ENCODE measurements around the gene MRGPRX2. TPM values are rescaled to one million over a fixed set of nuclear protein-coding genes. Genes with fewer than 3 reads are reported as not detected.

Gene MRGPRX2
- total RNA-seq, 4 donors from 2014 or later, result 0.45 TPM; not detected in 3

- WGBS, result 95% methylated on average over 2 of the region's 2 CpGs
- H3K4me1 ChIP-seq, result no peaks in the 10 kb centered on the region
- H3K27ac ChIP-seq, result no peak overlapping the region
- no peaks in the 10 kb centered on the region for H3K27me3 ChIP-seq
- no peak for DNase-seq (ENCODE audit: low spot score in 2 of 2)
- TF ChIP-seq POLR2AphosphoS5 (IDR thresholded peaks at IDR 0.05) (no peak), CTCF (IDR thresholded peaks at IDR 0.05) (no peak), EP300 (IDR thresholded peaks at IDR 0.05) (no peak), POLR2A (IDR thresholded peaks at IDR 0.05) (no peak)
- no peaks in the 10 kb centered on the region for H3K9me3 ChIP-seq
- H3K36me3 ChIP-seq, result no peaks in the 10 kb centered on the region
- no peak overlapping the region for H3K4me3 ChIP-seq
Observed at GRCh38 chr11:19092850-19093249, 32.3 kb upstream of the MRGPRX2 start.

- Histone ChIP-seq H3K27me3 (no peaks in the 10 kb centered on the region), H3K4me3 (no peak overlapping the region), H3K36me3 (no peaks in the 10 kb centered on the region), H3K27ac (no peak overlapping the region), H3K4me1 (no peaks in the 10 kb centered on the region), H3K9me3 (no peaks in the 10 kb centered on the region)
- no peak for DNase-seq (ENCODE audit: low spot score in 2 of 2)
- TF ChIP-seq CTCF (IDR thresholded peaks at IDR 0.05) (no peak), EP300 (IDR thresholded peaks at IDR 0.05) (no peak), POLR2A (IDR thresholded peaks at IDR 0.05) (no peak), POLR2AphosphoS5 (IDR thresholded peaks at IDR 0.05) (no peak)
- WGBS, result 82% methylated on average over 3 of the region's 3 CpGs
Observed at GRCh38 chr11:19092342-19092741, 31.8 kb upstream of the MRGPRX2 start.

- no peaks in the 10 kb centered on the region for H3K36me3 ChIP-seq
- 68% methylated on average over 1 of the region's 1 CpG for WGBS
- H3K4me1 ChIP-seq, result no peaks in the 10 kb centered on the region
- H3K27me3 ChIP-seq, result no peaks in the 10 kb centered on the region
- H3K9me3 ChIP-seq, result no peaks in the 10 kb centered on the region
- no peak overlapping the region for H3K4me3 ChIP-seq
- no peak for TF ChIP-seq CTCF (IDR thresholded peaks at IDR 0.05)
- TF ChIP-seq POLR2A (IDR thresholded peaks at IDR 0.05), result no peak
- TF ChIP-seq POLR2AphosphoS5 (IDR thresholded peaks at IDR 0.05), result no peak
- no peak for TF ChIP-seq EP300 (IDR thresholded peaks at IDR 0.05)
- DNase-seq (ENCODE audit: low spot score in 2 of 2), result no peak
- no peak overlapping the region for H3K27ac ChIP-seq
Observed at GRCh38 chr11:19091366-19091765, 30.8 kb upstream of the MRGPRX2 start.

GRCh38 chr11:19089421-19089820, 28.9 kb upstream of the MRGPRX2 start:
- WGBS, result 91% methylated on average over 5 of the region's 5 CpGs
- no peak overlapping the region for H3K4me3 ChIP-seq
- no peak overlapping the region for H3K27ac ChIP-seq

GRCh38 chr11:19088791-19089190, 28.3 kb upstream of the MRGPRX2 start:
- Histone ChIP-seq H3K4me1 (no peaks in the 10 kb centered on the region), H3K36me3 (no peaks in the 10 kb centered on the region), H3K4me3 (no peak overlapping the region), H3K27me3 (no peaks in the 10 kb centered on the region), H3K27ac (no peak overlapping the region), H3K9me3 (no peaks in the 10 kb centered on the region)
- DNase-seq (ENCODE audit: low spot score in 2 of 2), result no peak
- TF ChIP-seq POLR2A (IDR thresholded peaks at IDR 0.05) (no peak), POLR2AphosphoS5 (IDR thresholded peaks at IDR 0.05) (no peak), EP300 (IDR thresholded peaks at IDR 0.05) (no peak), CTCF (IDR thresholded peaks at IDR 0.05) (no peak)
- WGBS, result 87% methylated on average over 4 of the region's 4 CpGs

More at GRCh38 chr11:19089421-19089820, 28.9 kb upstream of the MRGPRX2 start:
- TF ChIP-seq POLR2A (IDR thresholded peaks at IDR 0.05) (no peak), POLR2AphosphoS5 (IDR thresholded peaks at IDR 0.05) (no peak), EP300 (IDR thresholded peaks at IDR 0.05) (no peak), CTCF (IDR thresholded peaks at IDR 0.05) (no peak)
- Histone ChIP-seq H3K27me3 (no peaks in the 10 kb centered on the region), H3K36me3 (no peaks in the 10 kb centered on the region), H3K4me1 (no peaks in the 10 kb centered on the region), H3K9me3 (no peaks in the 10 kb centered on the region)
- no peak for DNase-seq (ENCODE audit: low spot score in 2 of 2)

All from suprapubic skin (tissue), 4 donors.